Stimulated activated CD8-positive, alpha-beta memory T cell treated with anti-CD3 and anti-CD28 coated beads, Interleukin-4, amount 100 ng/mL, for 48 hours (primary cell): ENCODE results near the gene CDH23.

Experiments used
- DNase-seq: peaks from one replicate; pipeline ENCODE4 v3.0.0-alpha.2; 2020

CDH23 gene

DNA sequence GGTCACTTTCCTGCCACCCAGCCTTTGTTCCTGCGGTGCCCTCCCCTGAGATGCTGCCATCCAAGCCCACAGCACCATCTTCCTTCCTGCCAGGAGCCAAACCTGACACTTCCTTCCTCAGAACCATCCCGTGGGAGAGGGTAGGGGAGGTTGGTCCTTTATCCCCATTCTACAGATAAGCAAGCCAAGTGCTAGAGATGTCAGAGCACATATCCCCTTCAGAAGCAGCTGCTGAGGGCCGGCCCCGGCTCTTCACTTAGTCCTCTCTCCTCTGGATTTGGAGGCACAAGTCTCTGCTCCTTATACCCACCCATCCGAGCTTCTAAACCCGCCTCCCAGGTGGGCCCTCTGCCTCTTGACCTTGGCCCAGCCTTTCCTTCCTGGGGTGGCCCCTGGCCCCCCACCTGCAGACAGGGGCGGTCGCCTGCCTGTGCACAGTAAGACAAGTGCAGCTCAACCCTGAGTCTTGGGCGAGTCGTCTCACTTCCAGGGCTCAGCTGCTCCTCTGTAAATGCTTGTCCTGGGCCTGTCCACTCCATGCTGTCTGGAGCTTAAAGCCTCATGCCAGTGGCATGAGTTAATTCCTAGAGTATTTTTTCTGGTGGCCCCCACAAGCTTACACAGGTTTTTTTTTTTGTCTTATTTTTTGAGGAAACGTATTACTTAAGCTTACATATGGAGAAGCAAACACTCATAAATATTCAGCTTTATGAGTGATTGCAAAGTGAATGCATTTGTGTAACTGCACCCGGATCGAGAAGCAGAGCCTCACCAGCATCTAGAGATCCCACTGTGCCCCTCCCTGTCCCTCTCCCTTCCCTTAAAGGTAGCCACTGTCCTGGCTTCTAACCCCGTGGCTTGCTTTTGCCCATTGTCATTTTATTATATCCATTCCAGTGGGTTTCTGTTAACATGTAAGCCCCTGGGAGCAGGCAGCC, 125.1 kb downstream of the CDH23 start:
- DNase-seq: no peak

DNA sequence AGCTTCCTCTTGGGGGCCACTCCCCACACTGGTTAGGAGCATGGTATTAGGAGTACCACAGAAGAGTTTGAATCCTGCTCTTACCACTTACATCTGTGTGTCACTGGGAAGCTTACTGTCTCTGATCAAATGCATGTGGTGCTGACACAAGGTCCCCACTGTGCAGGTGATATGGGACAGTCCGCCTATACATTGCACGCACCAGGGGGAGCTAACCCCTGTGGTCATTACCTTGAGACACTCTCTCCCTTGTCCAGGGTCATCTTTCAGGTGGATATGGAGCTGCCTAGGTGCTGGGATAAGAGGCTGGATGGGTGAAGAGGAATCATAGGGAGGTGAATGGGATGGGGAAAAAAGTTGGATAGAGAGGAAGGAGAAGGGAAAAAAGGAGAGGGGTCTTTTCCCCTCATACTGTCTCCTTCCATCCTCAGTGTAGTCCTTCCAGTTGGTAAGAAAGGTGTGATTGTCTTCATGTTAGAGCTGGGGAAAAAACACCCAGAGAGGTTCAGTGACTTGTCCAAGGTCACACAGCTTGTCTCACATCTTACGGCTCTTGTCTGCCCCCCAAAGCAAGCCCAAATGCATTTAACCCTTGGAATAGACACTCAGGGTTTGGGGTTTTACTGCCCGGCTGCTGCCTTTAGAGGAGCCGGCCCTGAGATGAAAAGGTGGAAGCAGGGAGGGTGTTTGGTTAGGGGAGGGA, 125.9 kb downstream of the CDH23 start:
- no peak for DNase-seq

DNA sequence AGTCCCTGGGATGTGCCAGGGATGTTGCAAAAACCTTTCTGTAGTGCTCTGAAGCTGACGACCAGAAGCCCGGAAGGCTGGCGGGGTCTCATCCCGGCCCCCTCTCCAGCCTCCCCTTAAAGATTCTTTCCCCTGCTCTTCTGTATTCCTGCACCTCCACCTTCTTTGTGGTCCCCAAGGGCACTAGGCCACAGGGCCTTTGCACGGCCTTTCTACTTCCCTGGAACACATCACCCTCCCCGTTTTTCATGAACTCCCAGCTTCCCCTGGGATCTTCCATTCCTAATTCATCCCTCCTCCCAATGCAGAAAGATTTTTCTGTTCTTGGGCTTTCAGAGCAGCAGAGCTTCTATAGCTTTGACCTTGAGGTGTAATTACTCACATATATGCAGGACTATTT, 127.0 kb downstream of the CDH23 start:
- no peak for DNase-seq

DNA sequence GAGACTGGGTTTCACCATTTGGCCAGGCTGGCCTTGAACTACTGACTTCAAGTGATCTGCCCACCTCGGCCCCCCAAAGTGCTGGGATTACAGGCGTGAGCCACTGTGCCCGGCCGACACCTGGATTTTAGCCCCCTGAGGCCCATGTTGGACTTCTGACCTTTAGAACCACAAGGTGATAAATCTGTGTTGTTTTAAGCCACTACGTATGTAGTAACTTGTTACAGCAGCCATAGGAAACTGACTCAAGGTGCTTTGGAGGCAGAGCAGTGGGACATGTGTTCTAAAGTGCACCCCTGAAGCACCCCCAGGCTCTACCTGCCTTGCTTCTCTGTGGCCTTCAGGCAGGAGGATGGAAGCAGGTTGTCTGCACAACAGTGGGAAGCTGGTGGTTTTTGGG, 128.4 kb downstream of the CDH23 start:
- no peak for DNase-seq

DNA sequence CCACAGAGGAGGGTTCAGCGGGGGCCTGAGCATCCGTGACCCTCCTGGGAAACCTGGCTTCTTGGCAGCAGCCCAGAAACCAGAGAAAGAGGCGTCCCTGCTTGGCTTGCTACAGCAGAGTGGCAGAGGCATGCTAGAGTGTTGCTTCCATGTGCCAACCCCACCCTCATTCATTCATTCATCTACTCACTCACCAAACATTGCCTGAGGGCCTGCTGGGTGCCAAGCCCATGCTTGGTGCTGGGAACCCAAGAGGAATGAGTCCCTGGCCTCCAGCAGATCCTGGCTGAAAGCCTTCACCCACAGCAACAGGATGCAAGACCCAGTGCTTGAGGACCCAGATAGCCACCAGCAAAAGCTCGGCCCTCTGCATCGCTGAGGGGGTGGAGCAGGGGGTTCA, 129.0 kb downstream of the CDH23 start:
- no peak for DNase-seq

DNA sequence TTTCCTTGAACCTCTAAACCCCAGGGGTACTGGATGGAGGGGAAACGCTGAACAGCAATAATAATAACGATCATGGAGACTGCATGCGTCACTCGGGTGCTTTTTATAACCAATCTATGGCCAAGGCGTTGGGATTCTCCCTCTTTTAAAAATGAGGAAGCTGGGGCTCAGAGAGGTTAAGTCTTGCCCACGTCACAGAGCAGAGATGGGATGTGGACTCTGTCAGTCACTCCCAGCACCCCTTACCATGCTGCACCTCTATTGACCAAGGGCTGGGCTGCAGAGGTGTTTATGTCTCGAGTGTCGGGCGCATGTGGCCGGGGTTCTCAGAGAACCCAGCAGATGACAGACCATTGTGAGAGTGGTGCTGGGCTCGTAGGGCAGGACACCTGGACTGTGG, 129.9 kb downstream of the CDH23 start:
- DNase-seq: no peak

DNA sequence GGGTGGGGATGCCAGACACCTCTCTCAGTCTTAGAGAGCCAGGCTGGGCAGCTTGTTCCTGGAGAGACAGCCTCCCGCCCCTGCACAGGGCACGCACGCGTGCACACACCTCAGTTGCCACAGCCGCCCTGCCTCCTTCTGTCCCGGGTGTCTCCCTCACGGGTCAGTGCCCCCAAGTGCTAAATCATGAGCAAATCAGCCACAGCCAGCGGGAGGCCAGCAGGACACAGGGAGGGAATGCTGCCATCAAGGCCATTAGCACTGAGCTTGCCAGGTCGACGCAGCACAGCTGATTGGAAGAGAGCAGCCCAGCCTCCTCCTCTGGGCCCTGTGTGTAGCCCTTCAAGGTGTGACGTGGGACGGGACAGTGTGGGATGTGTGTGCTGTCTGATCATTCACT, 130.4 kb downstream of the CDH23 start:
- DNase-seq: no peak

DNA sequence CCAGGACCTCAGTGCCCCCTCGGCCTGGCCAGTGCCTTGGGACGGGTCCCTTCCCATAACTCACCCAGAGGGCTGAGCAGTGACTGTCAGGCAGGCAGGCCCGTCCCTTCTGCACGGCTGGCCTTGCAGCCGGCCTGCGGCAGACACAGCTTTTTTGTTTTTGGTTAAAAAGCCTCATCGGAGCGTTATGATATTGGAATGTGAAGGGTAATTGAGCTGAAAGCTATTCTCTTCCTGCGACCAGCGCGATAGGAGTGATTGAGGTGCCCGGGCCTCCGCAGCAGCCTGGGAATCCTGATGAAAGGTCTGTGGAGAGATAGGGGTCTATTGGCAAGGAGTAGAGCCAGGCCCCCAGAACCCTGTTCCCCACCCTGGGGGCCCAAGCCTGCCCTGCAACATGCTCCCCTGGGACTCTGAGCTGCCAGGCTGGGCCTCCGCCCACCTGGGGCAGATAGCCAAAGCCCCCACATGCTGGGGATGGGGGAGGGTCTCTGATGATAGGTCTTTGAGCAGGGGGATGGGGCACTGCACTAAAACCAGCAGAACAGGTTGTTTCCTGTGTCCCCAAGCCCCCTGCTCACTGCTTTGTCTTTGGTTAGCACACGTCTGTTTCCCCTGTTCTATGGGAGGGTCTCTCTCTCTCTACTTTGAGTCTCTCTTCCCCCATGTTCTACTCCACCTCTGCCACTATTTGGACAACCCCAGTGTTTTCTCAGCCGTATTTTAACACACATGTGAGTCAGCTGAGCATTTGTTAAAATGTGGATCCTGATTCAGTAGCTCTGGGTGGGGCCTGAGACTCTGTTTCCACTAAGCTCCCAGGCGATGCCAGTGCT, 131.9 kb downstream of the CDH23 start:
- no peak for DNase-seq

DNA sequence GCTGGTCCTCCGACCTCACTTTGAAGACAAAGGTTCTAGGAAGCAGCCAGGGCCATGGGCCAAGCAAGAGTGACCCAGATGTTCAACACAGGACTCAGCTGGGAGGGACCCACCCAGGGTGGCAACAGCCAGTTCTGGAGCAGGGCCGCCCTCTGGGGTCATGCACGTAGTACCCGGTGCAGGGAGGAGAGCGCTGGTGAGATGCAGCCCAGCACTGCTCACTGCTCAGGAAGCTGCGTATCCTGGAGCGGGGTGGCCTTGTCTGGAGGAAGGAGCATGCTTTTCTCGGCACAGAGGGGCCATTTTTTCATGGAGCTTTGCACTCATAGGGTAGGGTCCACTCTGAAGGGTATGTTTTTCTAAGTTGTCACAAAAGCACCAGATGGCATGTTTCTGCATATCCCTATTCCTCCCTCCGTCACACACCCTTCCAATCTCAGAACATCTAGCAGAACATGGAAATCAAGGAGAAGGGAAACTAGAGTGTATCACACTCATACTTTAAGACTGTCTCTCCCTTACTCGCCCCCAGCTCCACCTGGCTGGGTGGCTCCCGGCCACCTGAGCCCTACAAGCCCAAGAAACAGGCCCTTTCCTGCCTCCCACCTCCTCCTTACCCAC, 132.6 kb downstream of the CDH23 start:
- DNase-seq: no peak

DNA sequence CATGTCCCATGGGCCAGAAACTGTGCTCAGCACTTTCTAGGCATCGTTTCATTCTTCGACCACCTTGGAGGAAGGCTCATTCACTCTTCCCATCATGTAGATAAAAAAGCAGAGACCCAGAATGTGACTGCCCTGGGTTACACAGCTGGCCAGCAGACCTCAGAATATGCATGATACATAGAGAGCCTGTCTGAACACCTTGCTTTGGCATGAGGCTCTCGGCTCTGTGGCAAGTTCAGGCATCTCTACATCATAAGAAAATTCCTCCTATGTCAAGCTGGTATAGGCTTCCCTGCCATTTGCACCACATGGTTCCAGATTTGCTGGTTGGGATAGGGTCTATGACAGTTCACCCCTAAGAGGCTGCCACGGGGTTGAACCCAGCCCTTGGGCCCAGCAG, 134.1 kb downstream of the CDH23 start:
- no peak for DNase-seq

DNA sequence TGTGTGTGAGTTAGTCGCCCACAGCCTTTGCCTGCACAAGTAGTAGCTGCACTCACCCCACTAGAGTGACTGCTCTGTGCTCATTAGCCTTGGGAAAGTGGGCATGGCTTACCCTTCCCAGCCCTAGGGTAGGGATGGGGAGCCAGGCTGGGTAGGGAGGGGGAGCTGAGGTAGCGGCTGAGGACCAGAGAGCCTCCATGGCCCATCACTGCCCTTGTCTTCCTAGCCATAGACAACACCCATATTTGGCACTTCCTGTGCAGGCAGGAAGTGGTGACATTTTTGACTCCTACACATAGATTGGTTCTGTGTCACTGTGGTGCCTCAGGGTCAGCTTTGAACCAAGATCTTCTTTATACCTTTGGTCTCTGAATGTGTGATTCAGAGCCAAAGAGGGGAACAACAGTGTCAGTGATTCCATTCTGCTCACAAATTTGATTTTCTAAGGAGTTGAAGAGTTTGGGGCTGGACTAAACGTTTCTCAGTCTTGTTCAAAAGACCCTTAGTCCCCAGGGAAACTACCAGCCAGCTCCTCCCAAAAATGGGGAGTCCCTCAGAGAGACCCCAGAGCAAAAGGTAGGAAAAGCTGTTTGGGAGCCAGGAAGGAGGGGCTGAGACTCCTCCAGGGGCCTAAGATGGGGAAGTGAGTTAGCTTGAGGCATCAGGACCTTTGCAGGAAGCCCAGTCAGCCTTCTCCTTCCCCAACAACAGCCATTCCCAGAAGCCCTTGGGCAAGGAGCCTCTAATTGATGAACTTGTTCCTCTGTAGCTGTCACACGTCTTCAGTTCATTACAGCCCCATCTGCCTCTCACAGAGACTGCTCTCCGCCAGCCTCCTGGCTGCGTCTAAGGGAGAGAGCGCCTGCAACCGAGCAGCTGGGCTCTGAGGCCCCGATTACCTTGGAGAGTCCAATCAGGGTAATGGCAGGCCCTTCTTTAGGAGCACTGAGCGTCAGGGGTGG, 135.0 kb downstream of the CDH23 start:
- DNase-seq: peak; percentile 45

DNA sequence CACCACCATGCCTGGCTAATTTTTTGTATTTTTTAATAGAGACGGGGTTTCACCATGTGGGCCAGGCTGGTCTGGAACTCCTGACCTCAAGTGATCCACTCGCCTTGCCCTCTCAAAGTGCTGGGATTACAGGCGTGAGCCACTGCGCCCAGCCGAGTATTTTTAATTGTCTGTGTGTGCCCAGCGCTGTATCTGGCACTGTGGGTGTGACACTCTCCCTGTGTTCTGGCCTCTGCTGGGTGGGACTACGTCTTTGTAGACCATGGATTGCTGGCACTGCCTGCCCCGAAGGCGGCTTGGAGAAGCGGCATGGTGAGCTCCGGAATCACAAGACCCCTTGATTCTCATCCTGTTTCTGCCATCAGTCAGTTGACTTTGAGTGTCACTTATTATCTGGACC, 136.2 kb downstream of the CDH23 start:
- DNase-seq: no peak

DNA sequence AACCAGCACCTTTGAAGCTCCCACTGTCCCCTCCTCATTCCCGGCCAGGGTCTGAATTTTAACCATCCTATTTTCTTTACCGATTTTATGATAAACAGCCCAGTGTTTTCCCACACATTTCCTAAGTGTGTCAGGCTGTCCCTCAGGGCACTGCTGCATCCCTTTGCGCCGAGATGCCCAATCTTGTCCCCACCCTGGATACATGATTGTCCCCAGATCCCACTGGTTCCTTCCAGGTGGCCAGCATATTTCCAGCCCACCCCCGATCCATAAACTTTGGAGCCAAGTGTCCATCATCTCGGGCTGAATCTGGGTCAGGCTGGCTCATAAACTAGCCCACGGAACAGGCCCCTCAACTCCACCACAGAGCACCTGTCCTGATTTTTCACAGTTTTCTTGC, 137.2 kb downstream of the CDH23 start:
- DNase-seq: no peak

DNA sequence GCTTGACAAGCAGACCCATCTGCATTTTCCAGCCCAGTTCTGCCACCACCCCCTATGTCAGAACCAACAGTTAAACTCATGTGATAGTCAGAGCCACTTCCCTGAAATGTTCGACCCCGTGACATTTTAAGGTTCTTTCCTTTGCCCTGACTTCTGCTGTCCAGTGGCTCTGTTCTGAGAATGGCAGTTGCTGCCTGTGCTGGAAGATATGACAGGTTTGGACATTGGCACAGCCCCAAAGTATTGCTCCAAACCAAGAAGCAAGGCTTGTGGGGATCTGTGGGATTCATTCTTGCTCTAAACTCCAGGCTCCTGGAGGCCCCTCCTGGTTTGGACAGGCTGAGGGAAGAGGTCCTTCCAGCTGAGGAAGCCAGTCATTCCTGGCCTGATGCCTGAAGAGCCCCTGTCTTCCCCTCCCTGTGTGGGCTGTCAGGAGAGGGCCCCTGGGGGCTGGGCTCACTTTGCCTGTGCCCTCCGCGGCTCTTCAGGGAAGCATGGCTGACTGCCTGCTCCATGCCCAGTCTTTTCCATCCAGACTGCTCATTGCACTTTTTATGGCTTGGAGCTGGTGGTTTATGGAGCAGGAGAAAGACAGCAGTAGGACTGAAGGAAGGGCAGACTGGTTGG, 138.0 kb downstream of the CDH23 start:
- no peak for DNase-seq

DNA sequence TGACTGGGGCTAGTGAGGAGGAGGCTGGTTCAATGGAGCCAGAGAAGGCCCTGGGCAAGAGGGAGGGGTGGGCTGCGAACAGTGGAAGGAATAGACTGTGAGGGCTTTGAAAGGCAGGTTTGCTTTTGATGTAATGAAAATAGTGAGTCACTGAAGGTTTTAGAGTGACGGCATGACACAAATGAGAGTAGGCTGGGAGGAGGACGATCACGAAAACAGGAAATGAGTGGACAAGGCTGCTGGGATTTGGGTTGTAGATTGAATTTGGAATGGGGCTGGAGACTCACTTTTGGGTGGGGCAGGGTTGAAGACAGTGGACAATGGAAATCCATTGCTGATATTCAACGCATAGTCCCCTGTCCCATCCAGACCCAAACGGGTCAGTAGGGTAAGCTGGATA, 139.6 kb downstream of the CDH23 start:
- no peak for DNase-seq

DNA sequence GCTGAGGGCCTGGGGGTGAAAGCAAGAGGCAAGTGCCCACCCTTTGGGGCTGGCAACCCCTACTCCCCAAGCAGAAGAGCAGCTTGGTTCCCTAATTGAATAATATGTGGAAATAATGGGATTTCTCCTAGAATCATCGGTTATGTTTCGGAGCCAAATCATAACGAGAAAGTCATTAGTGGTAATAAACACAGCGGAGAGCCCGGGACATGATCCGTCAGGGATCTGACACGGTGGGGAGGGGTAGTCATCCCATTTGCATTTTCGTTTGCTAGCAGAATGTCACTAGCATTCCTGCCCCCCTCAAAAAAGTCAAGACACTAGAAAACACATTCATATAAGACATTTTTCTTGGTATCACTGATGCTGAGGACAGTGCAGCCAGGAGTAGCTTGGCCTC, 140.4 kb downstream of the CDH23 start:
- no peak for DNase-seq

DNA sequence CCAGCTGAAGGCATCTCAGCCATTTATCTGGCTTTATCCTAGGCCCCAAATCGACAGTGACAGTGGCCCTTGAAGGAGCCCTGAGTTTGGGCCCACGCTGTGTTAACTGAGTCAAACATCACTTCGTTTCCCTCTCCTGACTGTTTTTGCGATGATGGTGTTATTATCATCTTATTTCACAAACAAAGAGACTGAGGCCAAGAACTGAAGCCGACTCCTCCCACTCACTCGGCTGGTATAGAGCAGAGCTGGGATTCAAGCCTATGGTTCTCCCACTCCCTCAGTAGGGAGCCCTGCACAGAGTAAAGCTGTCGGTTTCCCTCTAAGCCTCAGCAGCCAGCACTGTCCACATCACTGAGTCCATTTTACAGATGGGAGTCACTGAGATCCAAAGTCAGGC, 141.0 kb downstream of the CDH23 start:
- DNase-seq: no peak

DNA sequence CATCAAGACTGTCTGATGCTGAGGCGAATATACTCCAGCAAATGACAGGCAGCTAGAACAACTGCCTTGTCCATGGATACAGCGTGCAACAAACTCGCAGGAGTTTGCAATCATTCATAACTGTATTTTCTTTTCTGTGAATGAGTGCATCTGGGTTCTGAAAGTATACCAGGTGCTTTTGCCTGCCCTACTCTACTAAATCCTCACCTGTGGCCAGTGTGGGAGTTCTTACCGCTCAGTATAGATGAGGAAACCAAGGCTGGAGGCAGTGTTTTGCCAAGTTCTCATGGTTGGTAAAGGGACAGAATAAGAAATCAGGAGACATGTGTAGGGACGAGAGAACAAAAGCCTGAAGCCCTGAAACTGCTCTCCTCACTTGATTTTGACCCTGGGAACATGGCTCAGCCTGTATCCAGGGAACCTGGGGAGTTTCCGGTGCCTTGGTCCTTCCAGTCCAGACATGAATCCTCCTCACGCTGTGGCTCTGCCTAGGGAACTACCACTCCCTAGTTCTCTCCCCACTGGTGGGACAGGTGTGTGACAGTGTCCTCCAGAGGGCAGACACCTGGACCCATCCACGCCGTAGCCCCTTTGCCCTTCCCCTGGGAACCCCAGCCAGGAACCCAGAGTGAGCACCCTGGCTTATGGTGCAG, 142.0 kb downstream of the CDH23 start:
- no peak for DNase-seq

DNA sequence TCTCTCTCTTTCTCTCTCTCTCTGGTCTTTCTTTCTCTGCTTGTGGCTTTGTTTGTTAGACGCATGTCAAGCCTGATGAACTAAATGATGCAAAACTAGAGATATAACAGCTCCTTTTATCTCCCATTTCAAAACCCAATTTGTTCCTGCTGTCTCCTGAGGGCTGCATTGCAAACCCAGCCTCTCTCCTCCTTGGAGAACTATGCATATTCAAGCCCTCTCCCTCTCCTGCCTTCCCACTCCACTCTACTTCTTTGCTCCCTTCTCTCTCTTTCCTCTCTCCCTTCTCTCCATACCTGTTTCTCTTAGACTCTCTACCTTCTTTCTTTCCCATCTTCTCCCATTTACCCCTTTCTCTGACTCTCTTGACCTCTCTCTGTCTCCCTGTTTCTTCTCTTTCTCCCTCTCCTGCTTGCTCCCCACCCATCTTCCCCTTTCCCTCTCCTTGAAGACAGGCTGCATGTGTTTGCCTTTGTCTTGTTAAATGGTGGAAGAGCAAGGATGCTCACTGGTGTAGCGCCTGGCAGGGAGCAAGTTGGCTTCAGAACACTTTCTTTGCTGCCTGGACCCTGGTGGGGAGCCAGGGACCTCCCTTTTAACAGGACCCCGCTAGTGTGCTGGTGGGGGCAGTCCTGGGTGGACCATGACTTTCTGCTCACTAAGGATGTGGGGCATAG, 142.9 kb downstream of the CDH23 start:
- no peak for DNase-seq

DNA sequence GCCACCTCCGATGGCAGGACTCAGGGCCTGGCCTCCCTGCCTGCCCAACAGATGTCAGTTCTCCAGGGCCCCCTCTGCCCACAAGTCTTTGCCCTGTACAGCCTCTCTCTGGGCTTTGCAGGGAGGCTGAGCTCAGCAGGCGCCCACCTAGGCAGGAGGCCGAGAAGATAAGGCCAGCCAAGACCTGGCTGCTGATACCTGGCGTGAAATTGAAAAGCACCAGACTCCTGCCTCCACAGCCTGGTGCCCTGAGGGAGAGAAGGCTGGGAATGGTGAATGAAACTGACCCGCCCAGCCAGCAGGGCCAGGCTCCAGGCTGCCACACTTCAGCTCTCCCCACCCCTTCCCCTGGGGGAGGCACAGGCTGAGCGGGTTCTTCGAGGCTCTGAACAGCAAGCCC, 145.8 kb downstream of the CDH23 start:
- no peak for DNase-seq
